Loucy (cell line): ENCODE measurements around the gene CSNK1G2.

Experiments
- H2AFZ ChIP-seq: fragments of 200-600 bp; sonication (generic); 2 replicates; pipeline ENCODE4 v1.6.0; 2016; ENCODE audit warnings: antibody characterized with exemption, mild to moderate bottlenecking, low read length, moderate library complexity
- H3F3A ChIP-seq: fragments of 200-600 bp; 2 replicates; pipeline ENCODE4 v1.6.0; 2016; ENCODE audit warnings: antibody characterized with exemption, low read depth, mild to moderate bottlenecking
- H3K27me3 ChIP-seq: fragments of 200-600 bp; sonication (generic); 2 replicates; pipeline ENCODE4 v1.6.1; 2014; ENCODE audit warnings: low read length, mild to moderate bottlenecking; ENCODE audit not compliant: insufficient read depth, poor library complexity, severe bottlenecking
- H3K36me3 ChIP-seq: fragments of 200-600 bp; sonication (generic); 2 replicates; pipeline ENCODE4 v1.6.1; 2016; ENCODE audit warnings: low read length; ENCODE audit not compliant: insufficient read depth
- H3K4me1 ChIP-seq: fragments of 200-600 bp; sonication (generic); 2 replicates; pipeline ENCODE4 v1.5.1; 2014; ENCODE audit warnings: low read length, mild to moderate bottlenecking; ENCODE audit not compliant: insufficient read depth, poor library complexity, severe bottlenecking
- H3K4me2 ChIP-seq: fragments of 200-600 bp; sonication (generic); 2 replicates; pipeline ENCODE4 v1.6.0; 2014; ENCODE audit warnings: antibody characterized with exemption, low read length, low read depth, mild to moderate bottlenecking; ENCODE audit not compliant: poor library complexity, severe bottlenecking
- H3K4me3 ChIP-seq: fragments of 200-600 bp; sonication (generic); 2 replicates; pipeline ENCODE4 v1.5.1; 2014; ENCODE audit warnings: low read length, mild to moderate bottlenecking, mixed read lengths; ENCODE audit not compliant: poor library complexity, severe bottlenecking
- H3K79me2 ChIP-seq: fragments of 200-600 bp; sonication (generic); 2 replicates; pipeline ENCODE4 v1.6.1; 2014; ENCODE audit warnings: low read length; ENCODE audit not compliant: insufficient read depth
- H3K9ac ChIP-seq: fragments of 200-600 bp; sonication (generic); 2 replicates; pipeline ENCODE4 v1.6.0; 2014; ENCODE audit warnings: mild to moderate bottlenecking, low read depth, low read length, moderate library complexity; ENCODE audit not compliant: poor library complexity, severe bottlenecking
- H3K9me2 ChIP-seq: fragments of 200-600 bp; sonication (generic); replicated peaks from 2 replicates; pipeline ENCODE4 v1.6.1; 2016; ENCODE audit warnings: low read depth, low read length, mixed read lengths
- H3K9me3 ChIP-seq: fragments of 200-600 bp; sonication (generic); 2 replicates; pipeline ENCODE4 v1.6.1; 2014; ENCODE audit warnings: mild to moderate bottlenecking, antibody characterized with exemption, low read length, low read depth; ENCODE audit not compliant: insufficient read depth
- H4K20me1 ChIP-seq: fragments of 200-600 bp; sonication (generic); 2 replicates; pipeline ENCODE4 v1.6.0; 2014; ENCODE audit warnings: antibody characterized with exemption, low read length, mild to moderate bottlenecking; ENCODE audit not compliant: insufficient read depth, poor library complexity, severe bottlenecking
- EZH2phosphoT487 ChIP-seq: fragments of 200-600 bp; IDR thresholded peaks from 2 replicates; pipeline ENCODE4 v1.6.1; 2018; ENCODE audit warnings: antibody characterized with exemption, mild to moderate bottlenecking, moderate library complexity, borderline replicate concordance
- TF ChIP-seq, protein P1 (sequence below): fragments of 200-600 bp; sonication (generic); conservative IDR thresholded peaks from 2 replicates; pipeline ENCODE4 v1.5.1; 2014; ENCODE audit warnings: mild to moderate bottlenecking, antibody characterized with exemption, low read length

CSNK1G2 gene

DNA sequence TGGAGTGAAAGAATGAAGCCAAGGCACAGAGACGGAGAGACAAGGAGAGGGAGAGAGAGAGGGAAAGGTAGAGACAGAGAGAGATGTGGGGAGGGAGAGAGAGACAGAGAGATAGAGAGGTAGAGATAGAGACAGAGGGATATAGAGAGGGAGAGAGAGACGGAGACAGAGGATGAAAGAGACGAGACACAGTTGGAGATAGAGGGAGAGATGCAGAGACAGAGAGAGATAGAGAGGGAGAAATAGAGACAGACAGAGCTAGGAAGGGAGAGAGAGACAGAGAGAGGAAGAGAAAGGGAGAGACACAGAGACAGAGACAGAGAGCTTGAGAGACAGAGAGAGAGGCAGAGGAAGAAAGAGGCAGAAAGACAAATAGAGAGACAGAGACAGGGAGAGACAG, 4.5 kb upstream of the CSNK1G2 start:
- H2AFZ ChIP-seq, result no peak overlapping the region
- no peaks in the 10 kb centered on the region for H3K36me3 ChIP-seq
- H3F3A ChIP-seq, result no peaks in the 10 kb centered on the region
- H3K9me3 ChIP-seq, result no peaks in the 10 kb centered on the region
- H3K79me2 ChIP-seq, result peaks cover 12% of the 10 kb centered on the region; the same call in 1 of the 2 replicates
- TF ChIP-seq, protein P1, sequence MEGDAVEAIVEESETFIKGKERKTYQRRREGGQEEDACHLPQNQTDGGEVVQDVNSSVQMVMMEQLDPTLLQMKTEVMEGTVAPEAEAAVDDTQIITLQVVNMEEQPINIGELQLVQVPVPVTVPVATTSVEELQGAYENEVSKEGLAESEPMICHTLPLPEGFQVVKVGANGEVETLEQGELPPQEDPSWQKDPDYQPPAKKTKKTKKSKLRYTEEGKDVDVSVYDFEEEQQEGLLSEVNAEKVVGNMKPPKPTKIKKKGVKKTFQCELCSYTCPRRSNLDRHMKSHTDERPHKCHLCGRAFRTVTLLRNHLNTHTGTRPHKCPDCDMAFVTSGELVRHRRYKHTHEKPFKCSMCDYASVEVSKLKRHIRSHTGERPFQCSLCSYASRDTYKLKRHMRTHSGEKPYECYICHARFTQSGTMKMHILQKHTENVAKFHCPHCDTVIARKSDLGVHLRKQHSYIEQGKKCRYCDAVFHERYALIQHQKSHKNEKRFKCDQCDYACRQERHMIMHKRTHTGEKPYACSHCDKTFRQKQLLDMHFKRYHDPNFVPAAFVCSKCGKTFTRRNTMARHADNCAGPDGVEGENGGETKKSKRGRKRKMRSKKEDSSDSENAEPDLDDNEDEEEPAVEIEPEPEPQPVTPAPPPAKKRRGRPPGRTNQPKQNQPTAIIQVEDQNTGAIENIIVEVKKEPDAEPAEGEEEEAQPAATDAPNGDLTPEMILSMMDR, result no peak
- no peak for TF ChIP-seq EZH2phosphoT487
- peaks cover under 1% of the 10 kb centered on the region for H4K20me1 ChIP-seq
- H3K27me3 ChIP-seq, result no peaks in the 10 kb centered on the region
- H3K4me3 ChIP-seq, result no peak overlapping the region
- no peak overlapping the region for H3K9ac ChIP-seq
- no peak overlapping the region for H3K4me2 ChIP-seq
- H3K9me2 ChIP-seq, result no peaks in the 10 kb centered on the region
- H3K4me1 ChIP-seq, result peaks cover 7% of the 10 kb centered on the region

DNA sequence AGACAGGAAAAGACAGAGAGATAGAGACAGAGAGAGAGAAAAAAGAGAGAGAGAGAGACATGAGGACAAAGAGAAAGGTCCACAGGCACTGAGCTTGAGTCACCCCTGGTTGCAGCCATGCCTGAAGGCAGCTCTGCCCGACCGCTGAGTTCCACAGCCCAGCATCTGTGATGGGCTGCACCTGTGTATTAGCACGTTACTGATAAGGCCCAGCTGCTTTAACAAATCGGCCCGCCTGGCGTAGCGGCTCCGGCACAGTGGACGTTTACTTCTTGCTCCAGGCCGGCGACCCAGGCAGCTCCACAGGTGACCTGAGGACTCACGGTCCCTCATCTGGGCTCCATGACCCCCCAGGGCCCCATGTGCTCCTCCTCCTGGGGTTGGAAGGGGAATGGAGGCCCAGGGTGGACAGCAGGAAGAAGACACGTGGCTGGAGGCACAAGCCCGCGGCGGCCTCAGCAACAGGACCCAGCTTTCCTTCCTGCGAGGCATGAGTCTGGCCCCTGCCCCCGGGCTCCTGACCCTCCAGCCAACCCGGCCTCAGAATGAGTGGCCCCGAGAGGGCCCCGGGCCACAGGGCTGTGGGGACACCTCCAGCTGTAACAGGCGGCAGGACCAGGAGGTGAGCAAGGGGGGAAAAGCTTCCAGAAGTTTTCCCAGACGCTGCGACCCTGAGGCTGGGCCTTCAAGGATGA, 3.9 kb upstream of the CSNK1G2 start:
- Histone ChIP-seq H3K4me1 (peaks cover 7% of the 10 kb centered on the region), H3K79me2 (peaks cover 18% of the 10 kb centered on the region; the same call in 1 of the 2 replicates), H3K4me2 (no peak overlapping the region), H3K9me2 (no peaks in the 10 kb centered on the region), H3K27me3 (no peaks in the 10 kb centered on the region), H3K9me3 (no peaks in the 10 kb centered on the region), H2AFZ (no peak overlapping the region), H3F3A (no peaks in the 10 kb centered on the region; the same call in 1 of the 2 replicates), H3K36me3 (no peaks in the 10 kb centered on the region), H3K4me3 (no peak overlapping the region), H4K20me1 (peaks cover 5% of the 10 kb centered on the region), H3K9ac (no peak overlapping the region)
- TF ChIP-seq EZH2phosphoT487, result no peak
- TF ChIP-seq, protein P1, result no peak

DNA sequence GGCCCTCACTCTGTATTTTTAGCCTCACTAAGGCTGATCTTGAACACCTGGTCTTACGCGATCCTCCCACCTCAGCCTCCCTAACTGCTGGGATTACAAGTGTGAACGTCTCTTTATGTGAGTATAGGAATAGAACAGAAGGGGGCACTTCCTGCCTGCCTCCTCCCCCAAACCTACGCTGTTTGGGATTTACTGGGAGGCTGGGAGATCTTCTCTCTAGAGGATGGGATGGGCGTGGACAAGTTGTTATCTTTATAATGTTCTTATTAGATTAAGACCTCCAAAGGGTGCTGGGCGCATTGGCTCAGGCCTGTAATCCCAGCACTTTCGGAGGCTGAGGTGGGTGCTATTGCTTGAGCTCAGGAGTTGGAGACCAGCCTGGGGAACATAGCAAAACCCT, 2.9 kb upstream of the CSNK1G2 start:
- Histone ChIP-seq H3K9ac (no peak overlapping the region), H2AFZ (no peak overlapping the region), H3K9me2 (no peaks in the 10 kb centered on the region), H3K36me3 (no peaks in the 10 kb centered on the region), H3K4me3 (no peak overlapping the region), H3F3A (no peaks in the 10 kb centered on the region; the same call in 1 of the 2 replicates), H3K79me2 (peaks cover 28% of the 10 kb centered on the region), H3K9me3 (no peaks in the 10 kb centered on the region), H3K27me3 (no peaks in the 10 kb centered on the region), H3K4me1 (peaks cover 11% of the 10 kb centered on the region), H4K20me1 (peaks cover 12% of the 10 kb centered on the region), H3K4me2 (no peak overlapping the region)
- TF ChIP-seq EZH2phosphoT487, result no peak
- TF ChIP-seq, protein P1, result no peak
